HepG2 (cell line): ENCODE results near the gene AS3MT. TPM values are rescaled to one million over a fixed set of nuclear protein-coding genes. Genes with fewer than 3 reads are reported as not detected.

Experiments
- ATAC-seq: fragments of 200-7000 bp; cut with Tn5 transposase; 3 replicates; pipeline ENCODE4 v1.9.1; 2020; ENCODE audit warnings: mild to moderate bottlenecking, moderate library complexity
- BruUV-seq: library from RNA; stranded (reverse); fragments of 400-500 nt; replicated peaks from 2 replicates; lab custom pipeline; 2021; lab: Mats Ljungman, UMichigan
- CTCF ChIA-PET: fragments of 300-600 bp; formaldehyde crosslinking; extraction: SDS; loops from one replicate; lab custom pipeline; 2021; ENCODE audit warnings: low total read pairs, inconsistent platforms, low intra/inter-chr PET ratio; lab: Yijun Ruan, JAX
- POLR2A ChIA-PET: fragments of 350-600 bp; sonication (Branson Sonifier 250); formaldehyde crosslinking; loops from one replicate; lab custom pipeline; 2020; ENCODE audit warnings: antibody characterized with exemption, inconsistent platforms; lab: Yijun Ruan, JAX
- DNase-seq: peaks from one replicate; pipeline ENCODE4 v3.0.0-alpha.2; 2015; ENCODE audit warnings: low spot score
- FAIRE-seq: peaks from 3 replicates; lab custom pipeline; 2011; peaks lifted over from hg19 to GRCh38; lab: Jason Lieb, UNC
- H2AFZ ChIP-seq: one replicate; pipeline ENCODE4 v1.6.1; 2011; ENCODE audit warnings: low read length, inconsistent platforms
- H3K27ac ChIP-seq: fragments of 300-600 bp; 3 replicates; pipeline ENCODE4 v1.8.0; 2011; ENCODE audit warnings: mixed run types, mild to moderate bottlenecking, mixed read lengths, low read length, inconsistent platforms; ENCODE audit not compliant: insufficient read depth; ENCODE audit errors: extremely low read length
- H3K27me3 ChIP-seq, 2 experiments: fragments of 200-600 bp in 1 of 2; 2 replicates in 1 of 2; 3 replicates in 1 of 2; pipeline versions ENCODE4 v1.6.0 to v1.8.0; 2011; ENCODE audit warnings: low read length in 2 of 2, mild to moderate bottlenecking in 2 of 2, moderate library complexity in 2 of 2, inconsistent platforms in 1 of 2; ENCODE audit not compliant: insufficient read depth in 2 of 2, control insufficient read depth in 1 of 2
- H3K36me3 ChIP-seq, 2 experiments: fragments of 200-600 bp in 1 of 2; replicated peaks in 1 of 2; 2 replicates in 1 of 2; 3 replicates in 1 of 2; pipeline versions ENCODE4 v1.5.1 to v1.8.0; 2011; ENCODE audit warnings: low read length in 2 of 2, inconsistent platforms in 1 of 2; ENCODE audit not compliant: insufficient read depth in 2 of 2, control insufficient read depth in 1 of 2
- H3K4me1 ChIP-seq: 2 replicates; pipeline ENCODE4 v1.5.1; 2012; ENCODE audit warnings: low read length, inconsistent platforms; ENCODE audit not compliant: insufficient read depth
- H3K4me2 ChIP-seq: 2 replicates; pipeline ENCODE4 v1.6.0; 2011; ENCODE audit warnings: low read depth, low read length, inconsistent platforms
- H3K4me3 ChIP-seq, 3 experiments: fragments of 200-600 bp in 1 of 3; sonication (generic), shearing (Covaris generic) in 1 of 3; replicated peaks in 1 of 3; 2 replicates each; pipeline ENCODE4 v1.5.1; 2011 to 2016; ENCODE audit warnings: low read length in 3 of 3, inconsistent platforms in 2 of 3, low read depth in 2 of 3, mild to moderate bottlenecking in 2 of 3, control low read depth in 1 of 3, mixed read lengths in 1 of 3; ENCODE audit not compliant: insufficient read depth in 1 of 3
- H3K79me2 ChIP-seq: one replicate; pipeline ENCODE4 v1.6.1; 2011; ENCODE audit warnings: low read length, inconsistent platforms; ENCODE audit not compliant: insufficient read depth
- H3K9ac ChIP-seq: 2 replicates; pipeline ENCODE4 v1.6.0; 2011; ENCODE audit warnings: mild to moderate bottlenecking, low read depth, low read length, inconsistent platforms; ENCODE audit not compliant: insufficient read depth
- H3K9me3 ChIP-seq: 2 replicates; pipeline ENCODE4 v1.5.1; 2012; ENCODE audit warnings: mild to moderate bottlenecking, low read length
- H4K20me1 ChIP-seq: 2 replicates; pipeline ENCODE4 v1.6.0; 2011; ENCODE audit warnings: inconsistent platforms, mild to moderate bottlenecking, low read length, moderate library complexity; ENCODE audit not compliant: insufficient read depth
- KAT7 ChIP-seq: IDR thresholded peaks from 2 replicates; pipeline ENCODE4 v1.6.1; 2018; ENCODE audit warnings: borderline replicate concordance, missing compliant biosample characterization
- KLF12 ChIP-seq: sonication (generic); formaldehyde crosslinking; IDR thresholded peaks from 2 replicates; pipeline ENCODE4 v1.4.0; 2020; ENCODE audit warnings: missing genetic modification reagents, borderline replicate concordance
- NONO ChIP-seq, 2 experiments: fragments of 450-650 bp in 1 of 2; sonication (generic) in 1 of 2; formaldehyde crosslinking in 1 of 2; IDR thresholded peaks in 1 of 2; conservative IDR thresholded peaks in 1 of 2; 2 replicates each; pipeline versions ENCODE4 v1.6.1 to v1.8.0; 2017 to 2022; ENCODE audit warnings: mild to moderate bottlenecking in 1 of 2, missing genetic modification reagents in 1 of 2, moderate library complexity in 1 of 2
- SCMH1 ChIP-seq: sonication (generic); formaldehyde crosslinking; IDR thresholded peaks from 2 replicates; pipeline ENCODE4 v1.9.0; 2021; ENCODE audit warnings: missing genetic modification reagents, mild to moderate bottlenecking, borderline replicate concordance
- SRSF4 ChIP-seq: fragments of 200-400 bp; formaldehyde crosslinking; IDR thresholded peaks from one replicate; pipeline ENCODE4 v1.6.1; 2018; ENCODE audit warnings: mild to moderate bottlenecking, low read depth, low read length, moderate library complexity; ENCODE audit not compliant: poor library complexity, severe bottlenecking
- U2AF2 ChIP-seq: fragments of 200-400 bp; formaldehyde crosslinking; IDR thresholded peaks from 2 replicates; pipeline ENCODE4 v1.6.1; 2017; ENCODE audit warnings: low read depth, mild to moderate bottlenecking, low read length
- ZFP36 ChIP-seq: fragments of 150-350 bp; IDR thresholded peaks from 2 replicates; pipeline ENCODE4 v1.6.1; 2018; ENCODE audit warnings: borderline replicate concordance, low read length, low read depth; ENCODE audit not compliant: partially characterized antibody
- ZNF619 ChIP-seq: sonication (generic); formaldehyde crosslinking; IDR thresholded peaks from 2 replicates; pipeline ENCODE4 v1.4.0; 2020; ENCODE audit warnings: mild to moderate bottlenecking, missing genetic modification reagents
- WGBS: methylation state at CpG from one replicate; pipeline ENCODE4 v1.1.6; 2017; ENCODE audit warnings: low lambda C conversion rate; 5-methylcytosine and 5-hydroxymethylcytosine counted together
- in situ Hi-C: cut with HindIII; loops from 2 replicates; pipeline ENCODE4 v1.10.0; 2017; ENCODE audit warnings: low pct_unique_long_range_greater_than_20kb; ENCODE audit not compliant: extremely low pct_ligation_motif_present
- intact Hi-C: fragments of 100-400 bp; cut with micrococcal nuclease; formaldehyde crosslinking; loops from one replicate; pipeline ENCODE4 v1.10.0; 2022; ENCODE audit not compliant: unreplicated experiment
- polyA plus RNA-seq, 8 experiments: library from polyadenylated mRNA; depleted of rRNA in 3 of 8; stranded (reverse) in 7 of 8; unstranded in 1 of 8; fragments of >200 nt; fragmentation: Illumina TruSeq in 4 of 8; extraction: Trizol in 4 of 8; gene quantifications; 2 replicates each; pipeline versions ENCODE4 v1.2.1 to v1.2.3, GENCODE V29; 2011 to 2016; ENCODE audit warnings: low read depth in 4 of 8, missing spikeins in 1 of 8, mixed read lengths in 1 of 8; ENCODE audit not compliant: insufficient read depth in 1 of 8
- total RNA-seq, 5 experiments: library from RNA; depleted of rRNA; stranded (reverse); fragments of >200 nt; fragmentation: Illumina TruSeq; extraction: Trizol; gene quantifications; 2 replicates each; pipeline ENCODE4 v1.2.3, GENCODE V29; 2016; ENCODE audit warnings: low read depth in 1 of 5
- TF ChIP-seq, protein P1 (sequence below): sonication (generic); formaldehyde crosslinking; IDR thresholded peaks from 2 replicates; pipeline ENCODE4 v1.5.0; 2020; ENCODE audit warnings: mild to moderate bottlenecking, missing genetic modification reagents
- TF ChIP-seq, protein P2 (sequence below): sonication (generic); formaldehyde crosslinking; IDR thresholded peaks from 2 replicates; pipeline ENCODE4 v1.4.0; 2020; ENCODE audit warnings: missing genetic modification reagents, borderline replicate concordance
- TF ChIP-seq, protein P3 (sequence below): sonication (generic); formaldehyde crosslinking; IDR thresholded peaks from 2 replicates; pipeline ENCODE4 v1.5.0; 2020; ENCODE audit warnings: mild to moderate bottlenecking, missing genetic modification reagents, borderline replicate concordance

AS3MT gene
- total and polyA plus RNA-seq, 2 of the 13 experiments (the other 11 are each of a cell fraction or from before 2014, with no cell fraction given): 8.7 to 17.4 TPM

DNA sequence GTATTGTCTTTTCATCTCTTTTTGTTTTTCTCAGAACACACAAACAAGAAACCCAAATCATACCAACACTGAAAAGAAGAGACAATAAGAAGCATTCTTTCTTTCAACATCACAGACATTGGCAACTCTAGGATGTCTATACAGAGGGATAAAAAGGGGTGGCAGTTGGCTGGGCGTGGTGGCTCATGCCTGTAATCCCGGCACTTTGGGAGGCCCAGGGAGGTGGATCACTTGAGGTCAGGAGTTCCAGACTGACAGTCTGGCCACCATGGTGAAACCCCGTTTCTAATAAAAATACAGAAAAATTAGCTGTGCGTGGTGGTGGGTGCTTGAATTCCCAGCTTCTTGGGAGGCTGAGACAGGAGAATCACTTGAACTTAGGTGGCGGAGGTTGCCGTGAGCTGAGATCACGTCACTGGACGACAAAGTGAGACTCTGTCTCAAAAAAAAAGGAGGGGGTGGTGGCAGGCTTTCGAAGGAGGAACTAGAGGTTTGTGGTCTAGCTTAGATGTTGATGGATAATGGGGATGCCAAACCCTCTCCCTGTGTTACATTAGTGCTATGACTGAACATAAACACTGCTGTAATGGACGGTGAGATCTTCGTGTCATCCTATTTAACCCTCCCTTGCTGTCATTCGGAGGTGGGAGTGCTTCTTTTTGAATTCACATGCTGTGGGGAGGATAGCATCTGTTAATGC lies 58.2 kb downstream of the AS3MT start:
- CTCF ChIA-PET: no interaction called here
- no peak for FAIRE-seq
- H3K79me2 ChIP-seq: peaks cover 53% of the 10 kb centered on the region
- TF ChIP-seq, protein P1, sequence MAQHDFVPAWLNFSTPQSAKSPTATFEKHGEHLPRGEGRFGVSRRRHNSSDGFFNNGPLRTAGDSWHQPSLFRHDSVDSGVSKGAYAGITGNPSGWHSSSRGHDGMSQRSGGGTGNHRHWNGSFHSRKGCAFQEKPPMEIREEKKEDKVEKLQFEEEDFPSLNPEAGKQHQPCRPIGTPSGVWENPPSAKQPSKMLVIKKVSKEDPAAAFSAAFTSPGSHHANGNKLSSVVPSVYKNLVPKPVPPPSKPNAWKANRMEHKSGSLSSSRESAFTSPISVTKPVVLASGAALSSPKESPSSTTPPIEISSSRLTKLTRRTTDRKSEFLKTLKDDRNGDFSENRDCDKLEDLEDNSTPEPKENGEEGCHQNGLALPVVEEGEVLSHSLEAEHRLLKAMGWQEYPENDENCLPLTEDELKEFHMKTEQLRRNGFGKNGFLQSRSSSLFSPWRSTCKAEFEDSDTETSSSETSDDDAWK (CRISPR knock-in tag): no peak
- TF ChIP-seq SRSF4: no peak
- TF ChIP-seq U2AF2: no peak
- no peak for TF ChIP-seq SCMH1 (CRISPR knock-in tag)
- TF ChIP-seq NONO (IDR thresholded peaks at IDR 0.05): no peak
- TF ChIP-seq NONO (CRISPR knock-in tag; conservative IDR thresholded peaks at IDR 0.05): no peak
- no peak for TF ChIP-seq KAT7 (CRISPR knock-in tag)
- TF ChIP-seq, protein P2, sequence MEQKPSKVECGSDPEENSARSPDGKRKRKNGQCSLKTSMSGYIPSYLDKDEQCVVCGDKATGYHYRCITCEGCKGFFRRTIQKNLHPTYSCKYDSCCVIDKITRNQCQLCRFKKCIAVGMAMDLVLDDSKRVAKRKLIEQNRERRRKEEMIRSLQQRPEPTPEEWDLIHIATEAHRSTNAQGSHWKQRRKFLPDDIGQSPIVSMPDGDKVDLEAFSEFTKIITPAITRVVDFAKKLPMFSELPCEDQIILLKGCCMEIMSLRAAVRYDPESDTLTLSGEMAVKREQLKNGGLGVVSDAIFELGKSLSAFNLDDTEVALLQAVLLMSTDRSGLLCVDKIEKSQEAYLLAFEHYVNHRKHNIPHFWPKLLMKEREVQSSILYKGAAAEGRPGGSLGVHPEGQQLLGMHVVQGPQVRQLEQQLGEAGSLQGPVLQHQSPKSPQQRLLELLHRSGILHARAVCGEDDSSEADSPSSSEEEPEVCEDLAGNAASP (CRISPR knock-in tag): no peak
- TF ChIP-seq, protein P3, sequence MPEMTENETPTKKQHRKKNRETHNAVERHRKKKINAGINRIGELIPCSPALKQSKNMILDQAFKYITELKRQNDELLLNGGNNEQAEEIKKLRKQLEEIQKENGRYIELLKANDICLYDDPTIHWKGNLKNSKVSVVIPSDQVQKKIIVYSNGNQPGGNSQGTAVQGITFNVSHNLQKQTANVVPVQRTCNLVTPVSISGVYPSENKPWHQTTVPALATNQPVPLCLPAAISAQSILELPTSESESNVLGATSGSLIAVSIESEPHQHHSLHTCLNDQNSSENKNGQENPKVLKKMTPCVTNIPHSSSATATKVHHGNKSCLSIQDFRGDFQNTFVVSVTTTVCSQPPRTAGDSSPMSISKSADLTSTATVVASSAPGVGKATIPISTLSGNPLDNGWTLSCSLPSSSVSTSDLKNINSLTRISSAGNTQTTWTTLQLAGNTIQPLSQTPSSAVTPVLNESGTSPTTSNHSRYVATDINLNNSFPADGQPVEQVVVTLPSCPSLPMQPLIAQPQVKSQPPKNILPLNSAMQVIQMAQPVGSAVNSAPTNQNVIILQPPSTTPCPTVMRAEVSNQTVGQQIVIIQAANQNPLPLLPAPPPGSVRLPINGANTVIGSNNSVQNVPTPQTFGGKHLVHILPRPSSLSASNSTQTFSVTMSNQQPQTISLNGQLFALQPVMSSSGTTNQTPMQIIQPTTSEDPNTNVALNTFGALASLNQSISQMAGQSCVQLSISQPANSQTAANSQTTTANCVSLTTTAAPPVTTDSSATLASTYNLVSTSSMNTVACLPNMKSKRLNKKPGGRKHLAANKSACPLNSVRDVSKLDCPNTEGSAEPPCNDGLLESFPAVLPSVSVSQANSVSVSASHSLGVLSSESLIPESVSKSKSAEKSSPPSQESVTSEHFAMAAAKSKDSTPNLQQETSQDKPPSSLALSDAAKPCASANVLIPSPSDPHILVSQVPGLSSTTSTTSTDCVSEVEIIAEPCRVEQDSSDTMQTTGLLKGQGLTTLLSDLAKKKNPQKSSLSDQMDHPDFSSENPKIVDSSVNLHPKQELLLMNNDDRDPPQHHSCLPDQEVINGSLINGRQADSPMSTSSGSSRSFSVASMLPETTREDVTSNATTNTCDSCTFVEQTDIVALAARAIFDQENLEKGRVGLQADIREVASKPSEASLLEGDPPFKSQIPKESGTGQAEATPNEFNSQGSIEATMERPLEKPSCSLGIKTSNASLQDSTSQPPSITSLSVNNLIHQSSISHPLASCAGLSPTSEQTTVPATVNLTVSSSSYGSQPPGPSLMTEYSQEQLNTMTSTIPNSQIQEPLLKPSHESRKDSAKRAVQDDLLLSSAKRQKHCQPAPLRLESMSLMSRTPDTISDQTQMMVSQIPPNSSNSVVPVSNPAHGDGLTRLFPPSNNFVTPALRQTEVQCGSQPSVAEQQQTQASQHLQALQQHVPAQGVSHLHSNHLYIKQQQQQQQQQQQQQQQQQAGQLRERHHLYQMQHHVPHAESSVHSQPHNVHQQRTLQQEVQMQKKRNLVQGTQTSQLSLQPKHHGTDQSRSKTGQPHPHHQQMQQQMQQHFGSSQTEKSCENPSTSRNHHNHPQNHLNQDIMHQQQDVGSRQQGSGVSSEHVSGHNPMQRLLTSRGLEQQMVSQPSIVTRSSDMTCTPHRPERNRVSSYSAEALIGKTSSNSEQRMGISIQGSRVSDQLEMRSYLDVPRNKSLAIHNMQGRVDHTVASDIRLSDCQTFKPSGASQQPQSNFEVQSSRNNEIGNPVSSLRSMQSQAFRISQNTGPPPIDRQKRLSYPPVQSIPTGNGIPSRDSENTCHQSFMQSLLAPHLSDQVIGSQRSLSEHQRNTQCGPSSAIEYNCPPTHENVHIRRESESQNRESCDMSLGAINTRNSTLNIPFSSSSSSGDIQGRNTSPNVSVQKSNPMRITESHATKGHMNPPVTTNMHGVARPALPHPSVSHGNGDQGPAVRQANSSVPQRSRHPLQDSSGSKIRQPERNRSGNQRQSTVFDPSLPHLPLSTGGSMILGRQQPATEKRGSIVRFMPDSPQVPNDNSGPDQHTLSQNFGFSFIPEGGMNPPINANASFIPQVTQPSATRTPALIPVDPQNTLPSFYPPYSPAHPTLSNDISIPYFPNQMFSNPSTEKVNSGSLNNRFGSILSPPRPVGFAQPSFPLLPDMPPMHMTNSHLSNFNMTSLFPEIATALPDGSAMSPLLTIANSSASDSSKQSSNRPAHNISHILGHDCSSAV (CRISPR knock-in tag): no peak
- no peak for TF ChIP-seq ZNF619 (CRISPR knock-in tag)
- no peak for TF ChIP-seq ZFP36
- no peak for TF ChIP-seq KLF12 (CRISPR knock-in tag)

More for the DNA sequence above, 58.2 kb downstream of the AS3MT start:
- ATAC-seq (no peak), DNase-seq (no peak)
- Histone ChIP-seq H3K4me2 (no peak overlapping the region), H3K9ac (no peak overlapping the region), H3K27me3 (no peaks in the 10 kb centered on the region; a peak in 1 of 5 replicates), H3K4me1 (peaks cover 21% of the 10 kb centered on the region), H3K36me3 (peaks cover 2 to 8% of the 10 kb centered on the region in 2 experiments; a peak in 4 of 5 replicates), H4K20me1 (0 out of 2 replicates have a peak, but pooled peaks cover 10% of the 10 kb centered on the region), H3K9me3 (no peaks in the 10 kb centered on the region), H2AFZ (no peak overlapping the region), H3K27ac (no peak overlapping the region), H3K4me3 (no peak overlapping the region)
- 94% methylated on average over 12 of the region's 12 CpGs for WGBS
- POLR2A ChIA-PET: no interaction called here
- in situ Hi-C loops: no loop called here
- intact Hi-C loops: no loop called here
- no TSS peak for BruUV-seq
